Astrocyte (in vitro differentiated cells and primary cell): ENCODE results near the gene MARK1. TPM values are rescaled to one million over a fixed set of nuclear protein-coding genes. Genes with fewer than 3 reads are reported as not detected.

ENCODE experiments used
- DNase-seq: peaks from one replicate; pipeline ENCODE4 v3.0.0-alpha.2; 2010; ENCODE audit warnings: low read depth
- FAIRE-seq: peaks from 2 replicates; lab custom pipeline; 2011; peaks lifted over from hg19 to GRCh38; lab: Jason Lieb, UNC
- H2AFZ ChIP-seq: 2 replicates; pipeline ENCODE4 v1.6.0; 2012; ENCODE audit warnings: low read depth, low read length, inconsistent platforms
- H3K27ac ChIP-seq: 2 replicates; pipeline ENCODE4 v1.5.1; 2011; ENCODE audit warnings: low read depth, low read length, inconsistent platforms
- H3K27me3 ChIP-seq: 2 replicates; pipeline ENCODE4 v1.6.0; 2011; ENCODE audit warnings: low read length, inconsistent platforms; ENCODE audit not compliant: insufficient read depth
- H3K36me3 ChIP-seq: 2 replicates; pipeline ENCODE4 v1.5.1; 2011; ENCODE audit warnings: low read length, inconsistent platforms; ENCODE audit not compliant: insufficient read depth
- H3K4me1 ChIP-seq: 2 replicates; pipeline ENCODE4 v1.5.1; 2011; ENCODE audit warnings: low read length, inconsistent platforms; ENCODE audit not compliant: insufficient read depth
- H3K4me2 ChIP-seq: 2 replicates; pipeline ENCODE4 v1.6.0; 2012; ENCODE audit warnings: low read length, inconsistent platforms
- H3K4me3 ChIP-seq: 2 replicates; pipeline ENCODE4 v1.5.1; 2011; ENCODE audit warnings: low read depth, mild to moderate bottlenecking, low read length, inconsistent platforms; ENCODE audit not compliant: insufficient read depth
- H3K79me2 ChIP-seq: 2 replicates; pipeline ENCODE4 v1.6.0; 2012; ENCODE audit warnings: mild to moderate bottlenecking, low read length, inconsistent platforms; ENCODE audit not compliant: insufficient read depth
- H3K9ac ChIP-seq: 2 replicates; pipeline ENCODE4 v1.6.0; 2012; ENCODE audit warnings: mild to moderate bottlenecking, low read length, inconsistent platforms
- H3K9me3 ChIP-seq: 2 replicates; pipeline ENCODE4 v1.5.1; 2012; ENCODE audit warnings: low read depth, mild to moderate bottlenecking, low read length, inconsistent platforms; ENCODE audit not compliant: insufficient read depth
- H4K20me1 ChIP-seq: 2 replicates; pipeline ENCODE4 v1.6.0; 2012; ENCODE audit warnings: low read length, inconsistent platforms; ENCODE audit not compliant: insufficient read depth
- H3K27ac Mint-ChIP-seq: one replicate; pipeline ENCODE4 v1.8.0; 2021; ENCODE audit warnings: mild to moderate bottlenecking, mixed read lengths; ENCODE audit not compliant: unreplicated experiment
- H3K27me3 Mint-ChIP-seq: one replicate; pipeline ENCODE4 v1.8.0; 2021; ENCODE audit warnings: low read depth, mixed read lengths; ENCODE audit not compliant: unreplicated experiment
- H3K36me3 Mint-ChIP-seq: one replicate; pipeline ENCODE4 v1.8.0; 2021; ENCODE audit warnings: low read depth, mixed read lengths; ENCODE audit not compliant: unreplicated experiment
- H3K4me1 Mint-ChIP-seq: one replicate; pipeline ENCODE4 v1.8.0; 2021; ENCODE audit warnings: low read depth, mixed read lengths; ENCODE audit not compliant: unreplicated experiment
- H3K4me3 Mint-ChIP-seq: one replicate; pipeline ENCODE4 v1.8.0; 2021; ENCODE audit warnings: mild to moderate bottlenecking, moderate library complexity, mixed read lengths; ENCODE audit not compliant: unreplicated experiment
- H3K9me3 Mint-ChIP-seq: one replicate; pipeline ENCODE4 v1.8.0; 2021; ENCODE audit warnings: mild to moderate bottlenecking, mixed read lengths; ENCODE audit not compliant: unreplicated experiment
- EZH2 ChIP-seq: IDR thresholded peaks from 2 replicates; pipeline ENCODE4 v1.6.1; 2012; ENCODE audit warnings: mild to moderate bottlenecking, low read length, inconsistent platforms; ENCODE audit not compliant: insufficient read depth
- total RNA-seq: library from RNA; stranded (reverse); gene quantifications from 2 replicates; pipeline ENCODE4 v1.2.1, GENCODE V29; 2021
- TF ChIP-seq, protein P1 (sequence below): IDR thresholded peaks from 2 replicates; pipeline ENCODE4 v1.5.1; 2011; ENCODE audit warnings: low read depth, mild to moderate bottlenecking, inconsistent platforms, low read length, moderate library complexity; ENCODE audit not compliant: insufficient read depth

The MARK1 gene
- total RNA-seq, 1 donor from 2014 or later = 10.8 TPM

DNA sequence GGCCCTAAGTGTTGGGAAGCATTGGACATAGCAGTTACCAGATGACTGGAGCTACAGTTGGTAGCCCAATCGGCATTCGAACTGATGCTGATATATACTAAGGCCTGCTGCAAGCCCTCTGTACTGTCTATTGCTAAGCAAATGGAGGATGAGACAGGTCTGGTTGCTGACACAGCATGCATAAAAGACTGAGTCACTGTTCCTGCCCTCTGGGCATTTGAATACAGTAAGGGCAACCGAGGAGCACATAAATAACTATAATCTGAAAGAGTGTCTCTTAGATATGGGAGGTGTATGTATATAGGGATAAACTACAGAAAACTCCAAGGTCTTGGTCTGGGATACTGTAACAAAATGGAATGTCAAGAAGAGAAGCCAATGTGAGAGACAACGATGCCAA is 16.8 kb upstream of the MARK1 start:
- Mint-ChIP-seq H3K4me3 (no peak overlapping the region), H3K27ac (no peak overlapping the region), H3K27me3 (no peaks in the 10 kb centered on the region), H3K9me3 (no peaks in the 10 kb centered on the region), H3K4me1 (peaks cover 11% of the 10 kb centered on the region), H3K36me3 (no peaks in the 10 kb centered on the region)
- Histone ChIP-seq H3K4me1 (no peaks in the 10 kb centered on the region), H3K36me3 (no peaks in the 10 kb centered on the region), H2AFZ (no peak overlapping the region), H3K4me2 (no peak overlapping the region), H3K79me2 (no peaks in the 10 kb centered on the region), H3K4me3 (no peak overlapping the region), H3K9ac (no peak overlapping the region), H3K27me3 (no peaks in the 10 kb centered on the region), H3K27ac (no peak overlapping the region), H4K20me1 (no peaks in the 10 kb centered on the region), H3K9me3 (no peaks in the 10 kb centered on the region)
- no peak for FAIRE-seq
- DNase-seq = no peak
- TF ChIP-seq, protein P1, sequence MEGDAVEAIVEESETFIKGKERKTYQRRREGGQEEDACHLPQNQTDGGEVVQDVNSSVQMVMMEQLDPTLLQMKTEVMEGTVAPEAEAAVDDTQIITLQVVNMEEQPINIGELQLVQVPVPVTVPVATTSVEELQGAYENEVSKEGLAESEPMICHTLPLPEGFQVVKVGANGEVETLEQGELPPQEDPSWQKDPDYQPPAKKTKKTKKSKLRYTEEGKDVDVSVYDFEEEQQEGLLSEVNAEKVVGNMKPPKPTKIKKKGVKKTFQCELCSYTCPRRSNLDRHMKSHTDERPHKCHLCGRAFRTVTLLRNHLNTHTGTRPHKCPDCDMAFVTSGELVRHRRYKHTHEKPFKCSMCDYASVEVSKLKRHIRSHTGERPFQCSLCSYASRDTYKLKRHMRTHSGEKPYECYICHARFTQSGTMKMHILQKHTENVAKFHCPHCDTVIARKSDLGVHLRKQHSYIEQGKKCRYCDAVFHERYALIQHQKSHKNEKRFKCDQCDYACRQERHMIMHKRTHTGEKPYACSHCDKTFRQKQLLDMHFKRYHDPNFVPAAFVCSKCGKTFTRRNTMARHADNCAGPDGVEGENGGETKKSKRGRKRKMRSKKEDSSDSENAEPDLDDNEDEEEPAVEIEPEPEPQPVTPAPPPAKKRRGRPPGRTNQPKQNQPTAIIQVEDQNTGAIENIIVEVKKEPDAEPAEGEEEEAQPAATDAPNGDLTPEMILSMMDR = no peak
- no peak for TF ChIP-seq EZH2

DNA sequence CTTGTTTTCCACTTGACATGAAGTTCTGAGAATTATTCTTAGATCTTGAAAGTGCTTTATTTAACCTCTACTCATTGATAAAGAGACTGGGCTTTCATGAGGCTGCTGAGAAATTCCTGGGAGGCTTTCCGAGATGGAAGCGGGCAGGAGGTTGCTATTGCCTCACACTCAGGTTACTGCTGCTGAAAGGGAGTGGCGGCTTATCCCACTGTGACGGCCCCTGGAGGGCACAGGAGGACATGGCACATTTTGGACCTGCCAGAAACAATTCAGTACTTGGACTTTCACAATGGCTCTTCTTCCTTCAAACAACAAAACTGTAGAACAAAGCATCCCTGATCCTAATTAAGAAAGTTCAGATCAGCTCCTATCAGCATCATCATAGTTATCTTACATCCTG is 16.2 kb upstream of the MARK1 start:
- peaks cover 15% of the 10 kb centered on the region for H3K4me1 Mint-ChIP-seq
- TF ChIP-seq EZH2 = no peak
- TF ChIP-seq, protein P1 = no peak
- no peak overlapping the region for H3K27ac Mint-ChIP-seq
- Histone ChIP-seq H3K27me3 (no peaks in the 10 kb centered on the region), H3K9ac (no peak overlapping the region), H3K27ac (no peak overlapping the region), H2AFZ (no peak overlapping the region), H3K36me3 (no peaks in the 10 kb centered on the region), H3K79me2 (no peaks in the 10 kb centered on the region), H4K20me1 (no peaks in the 10 kb centered on the region), H3K4me1 (no peaks in the 10 kb centered on the region), H3K9me3 (no peaks in the 10 kb centered on the region), H3K4me2 (no peak overlapping the region), H3K4me3 (no peak overlapping the region)
- no peaks in the 10 kb centered on the region for H3K36me3 Mint-ChIP-seq
- no peaks in the 10 kb centered on the region for H3K9me3 Mint-ChIP-seq
- H3K27me3 Mint-ChIP-seq = no peaks in the 10 kb centered on the region
- DNase-seq = no peak
- no peak for FAIRE-seq
- no peak overlapping the region for H3K4me3 Mint-ChIP-seq

DNA sequence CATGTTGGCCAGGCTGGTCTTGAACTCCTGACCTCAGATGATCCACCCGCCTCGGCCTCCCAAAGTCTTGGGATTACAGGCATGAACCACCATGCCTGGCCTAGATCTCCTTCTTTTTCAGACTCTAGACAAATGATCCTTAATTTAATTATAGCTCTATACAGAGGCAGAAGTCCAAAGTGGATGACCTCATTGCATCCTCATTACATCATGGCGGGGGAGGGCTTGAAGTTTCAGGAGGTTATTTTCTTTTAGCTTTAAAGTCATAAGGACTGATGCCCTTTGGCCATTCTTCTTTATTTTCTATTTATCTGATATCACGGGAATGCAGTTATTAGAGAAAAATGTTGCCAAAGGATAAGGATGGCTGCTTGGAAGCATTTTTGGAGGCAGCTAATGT is 14.1 kb upstream of the MARK1 start:
- H3K4me1 ChIP-seq = no peaks in the 10 kb centered on the region
- no peak overlapping the region for H3K27ac ChIP-seq
- TF ChIP-seq, protein P1 = no peak
- TF ChIP-seq EZH2 = no peak
- H3K4me3 ChIP-seq = no peak overlapping the region
- H3K27me3 ChIP-seq = no peaks in the 10 kb centered on the region
- no peaks in the 10 kb centered on the region for H4K20me1 ChIP-seq
- Mint-ChIP-seq H3K36me3 (no peaks in the 10 kb centered on the region), H3K4me1 (peaks cover 15% of the 10 kb centered on the region), H3K4me3 (no peak overlapping the region), H3K27me3 (no peaks in the 10 kb centered on the region), H3K27ac (no peak overlapping the region), H3K9me3 (no peaks in the 10 kb centered on the region)
- H3K9me3 ChIP-seq = no peaks in the 10 kb centered on the region
- H3K4me2 ChIP-seq = no peak overlapping the region
- H3K79me2 ChIP-seq = no peaks in the 10 kb centered on the region
- no peak for FAIRE-seq
- DNase-seq = no peak
- H2AFZ ChIP-seq = no peak overlapping the region
- no peaks in the 10 kb centered on the region for H3K36me3 ChIP-seq
- H3K9ac ChIP-seq = no peak overlapping the region
